Fibroblast of pulmonary artery (primary cell): ENCODE measurements around the gene ALPG.
"Not testable (repeated sequence)": the region's sequence is repeated elsewhere in the genome, so short reads cannot be mapped to it uniquely, and the experiment has no call there.

Source experiments
- DNase-seq: peaks from one replicate; pipeline ENCODE4 v3.0.0-alpha.2; 2010; ENCODE audit warnings: low read depth
- H3K4me3 ChIP-seq: replicated peaks from 2 replicates; pipeline ENCODE4 v1.5.1; 2011; ENCODE audit warnings: low read depth, mild to moderate bottlenecking, control low read depth, low read length, moderate library complexity
- CTCF ChIP-seq: IDR thresholded peaks from 2 replicates; pipeline ENCODE4 v1.5.1; 2011; ENCODE audit warnings: mild to moderate bottlenecking, control low read depth, low read length, inconsistent platforms; ENCODE audit errors: missing control alignments

The ALPG gene

GRCh38 chr2:232406556-232407310 is at the start of gene ALPG:
Gene ALPG, plus strand, starts transcription at chr2:232406844. Its CDS starts 51 bp downstream, at chr2:232406895.
- DNase-seq: no peak

GRCh38 chr2:232361646-232362045 is 45.0 kb upstream of the ALPG start:
- DNase-seq: no peak
- TF ChIP-seq CTCF: no peak
- no peak overlapping the region for H3K4me3 ChIP-seq

More at GRCh38 chr2:232406556-232407310, at the start of gene ALPG:
- TF ChIP-seq CTCF: no peak
- H3K4me3 ChIP-seq: no peak within 1 kb of the TSS

GRCh38 chr2:232362174-232362900 is 44.3 kb upstream of the ALPG start:
- no peak for TF ChIP-seq CTCF
- no peak for DNase-seq
- no peak overlapping the region for H3K4me3 ChIP-seq

GRCh38 chr2:232363064-232363783 is 43.4 kb upstream of the ALPG start:
- DNase-seq, H3K4me3 ChIP-seq: not testable (repeated sequence)

- H3K4me3 ChIP-seq: no peak overlapping the region
- no peak for TF ChIP-seq CTCF
- no peak for DNase-seq
Observed at GRCh38 chr2:232363784-232364615, 42.6 kb upstream of the ALPG start.

DNA sequence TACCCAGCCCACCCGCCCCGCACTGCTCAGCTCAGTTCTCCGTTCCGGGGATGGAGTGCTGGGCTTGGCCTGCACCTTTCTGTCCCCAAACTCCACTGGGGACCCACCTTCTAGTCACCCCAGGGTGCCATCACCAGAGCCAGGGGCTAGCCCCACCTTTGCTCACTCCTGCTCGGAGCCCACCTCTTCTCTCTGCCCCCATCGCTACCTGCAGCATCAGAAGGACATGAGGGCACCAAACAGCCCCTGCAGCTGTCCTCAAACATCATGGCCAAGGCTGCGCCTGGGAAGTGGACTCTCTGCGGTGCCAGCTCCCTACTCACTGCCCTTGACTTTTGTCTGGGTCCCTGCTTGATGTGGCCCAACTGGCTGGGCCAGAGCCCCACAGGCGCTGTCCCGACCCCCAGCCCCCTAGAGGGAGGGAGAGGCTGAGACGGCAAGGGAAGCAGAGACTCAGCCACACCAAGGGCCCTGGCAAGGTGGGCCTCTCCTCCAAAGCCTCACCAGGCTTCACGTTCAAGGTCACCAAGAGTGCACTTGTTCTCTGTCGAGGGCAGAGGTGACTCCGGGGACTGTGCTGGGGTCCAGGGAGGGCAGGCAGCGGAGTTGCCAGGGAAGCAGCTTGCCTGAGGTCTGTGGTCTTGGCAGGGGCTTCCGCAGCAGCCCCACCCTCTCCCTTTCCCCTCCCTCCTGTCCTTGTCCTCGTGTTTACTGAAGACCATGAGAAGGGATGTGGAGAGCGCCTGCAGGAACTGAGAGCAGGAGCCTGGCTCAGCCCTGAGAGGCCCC is 41.6 kb upstream of the ALPG start:
- not testable (repeated sequence) for H3K4me3 ChIP-seq, DNase-seq
